ENCODE data around the gene SPATA24.

DNA sequence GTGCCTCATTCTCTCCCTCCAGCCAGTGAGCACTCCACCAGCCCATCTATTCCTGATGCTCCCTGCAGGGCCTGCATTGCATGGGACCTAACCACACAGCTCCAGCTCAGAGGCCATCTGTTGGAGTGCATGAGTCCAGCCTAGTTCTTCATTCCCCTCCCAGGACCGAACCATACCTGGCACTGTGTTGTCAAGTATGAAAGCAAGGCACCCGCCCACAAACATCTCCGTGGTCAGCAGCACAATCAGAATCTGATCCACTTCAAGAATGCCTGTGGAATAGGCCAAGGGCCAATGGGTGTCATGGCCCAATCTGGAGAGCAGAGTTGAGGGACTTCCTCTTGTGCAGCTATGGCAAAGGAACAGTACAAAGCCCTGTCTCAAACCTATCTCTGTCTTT, 26.7 kb downstream of the SPATA24 start:
- TF ChIP-seq EZH2phosphoT487 (IDR thresholded peaks at IDR 0.05; ENCODE audit: low read length) (no peak), EZH2 (optimal IDR thresholded peaks at IDR 0.05; ENCODE audit: low read depth, low read length) (no peak)
- TF ChIP-seq, protein P1, sequence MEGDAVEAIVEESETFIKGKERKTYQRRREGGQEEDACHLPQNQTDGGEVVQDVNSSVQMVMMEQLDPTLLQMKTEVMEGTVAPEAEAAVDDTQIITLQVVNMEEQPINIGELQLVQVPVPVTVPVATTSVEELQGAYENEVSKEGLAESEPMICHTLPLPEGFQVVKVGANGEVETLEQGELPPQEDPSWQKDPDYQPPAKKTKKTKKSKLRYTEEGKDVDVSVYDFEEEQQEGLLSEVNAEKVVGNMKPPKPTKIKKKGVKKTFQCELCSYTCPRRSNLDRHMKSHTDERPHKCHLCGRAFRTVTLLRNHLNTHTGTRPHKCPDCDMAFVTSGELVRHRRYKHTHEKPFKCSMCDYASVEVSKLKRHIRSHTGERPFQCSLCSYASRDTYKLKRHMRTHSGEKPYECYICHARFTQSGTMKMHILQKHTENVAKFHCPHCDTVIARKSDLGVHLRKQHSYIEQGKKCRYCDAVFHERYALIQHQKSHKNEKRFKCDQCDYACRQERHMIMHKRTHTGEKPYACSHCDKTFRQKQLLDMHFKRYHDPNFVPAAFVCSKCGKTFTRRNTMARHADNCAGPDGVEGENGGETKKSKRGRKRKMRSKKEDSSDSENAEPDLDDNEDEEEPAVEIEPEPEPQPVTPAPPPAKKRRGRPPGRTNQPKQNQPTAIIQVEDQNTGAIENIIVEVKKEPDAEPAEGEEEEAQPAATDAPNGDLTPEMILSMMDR (IDR thresholded peaks at IDR 0.05; ENCODE audit: low read length): no peak

Data from MM.1S (cell line).